K562 (cell line): ENCODE data around the gene OMP. TPM values are rescaled to one million over a fixed set of nuclear protein-coding genes. Genes with fewer than 3 reads are reported as not detected.
A peak's percentile ranks its signal among the peaks of the same experiment; 100 is the strongest.

Experiments
- ATAC-seq: fragments of 200-7000 bp; cut with Tn5 transposase; 3 replicates; pipeline ENCODE4 v1.9.1; 2020; ENCODE audit warnings: moderate library complexity
- BruUV-seq: library from RNA; stranded (reverse); fragments of 400-500 nt; replicated peaks from 2 replicates; lab custom pipeline; 2021; lab: Mats Ljungman, UMichigan
- CTCF ChIA-PET: fragments of 300-600 bp; formaldehyde crosslinking; extraction: SDS; loops from one replicate; lab custom pipeline; 2021; ENCODE audit warnings: low intra/inter-chr PET ratio; lab: Yijun Ruan, JAX
- POLR2A ChIA-PET: fragments of 300-600, 350-650 bp; sonication (Branson Sonifier 250); formaldehyde crosslinking; extraction: SDS; loops from one replicate; lab custom pipeline; 2021; ENCODE audit warnings: antibody characterized with exemption, inconsistent platforms; lab: Yijun Ruan, JAX
- DNase-seq, 4 experiments: peaks; one replicate each; pipeline versions ENCODE4 v3.0.0 to v3.0.0-alpha.2; 2011 to 2018; ENCODE audit warnings: low spot score in 3 of 4, mixed read lengths in 3 of 4; ENCODE audit errors: extremely low read depth in 1 of 4
- FAIRE-seq: peaks from 2 replicates; lab custom pipeline; 2011; peaks lifted over from hg19 to GRCh38; lab: Jason Lieb, UNC
- H2AFZ ChIP-seq: 2 replicates; pipeline ENCODE4 v1.6.0; 2011; ENCODE audit warnings: low read depth, low read length, control low read depth, inconsistent platforms
- H3K27ac ChIP-seq: fragments of 200-600 bp; 3 replicates; pipeline ENCODE4 v1.8.0; 2011; ENCODE audit warnings: low read depth, mild to moderate bottlenecking, control low read depth, inconsistent platforms, low read length, moderate library complexity, mixed read lengths; ENCODE audit errors: extremely low read depth
- H3K27me3 ChIP-seq, 2 experiments: fragments of 300-600 bp in 1 of 2; 2 replicates in 1 of 2; 3 replicates in 1 of 2; pipeline versions ENCODE4 v1.6.0 to v1.8.0; 2011; ENCODE audit warnings: inconsistent platforms in 2 of 2, low read length in 2 of 2, mild to moderate bottlenecking in 1 of 2, mixed read lengths in 1 of 2, moderate library complexity in 1 of 2; ENCODE audit not compliant: control insufficient read depth in 2 of 2, insufficient read depth in 2 of 2
- H3K36me3 ChIP-seq: fragments of 300-600 bp; 3 replicates; pipeline ENCODE4 v1.8.0; 2011; ENCODE audit warnings: mild to moderate bottlenecking, low read length, inconsistent platforms; ENCODE audit not compliant: control insufficient read depth, insufficient read depth
- H3K4me1 ChIP-seq, 2 experiments: fragments of 200-600 bp in 1 of 2; replicated peaks in 1 of 2; 2 replicates in 1 of 2; 3 replicates in 1 of 2; pipeline versions ENCODE4 v1.5.1 to v1.8.0; 2011; ENCODE audit warnings: inconsistent platforms in 2 of 2, low read length in 2 of 2, mild to moderate bottlenecking in 1 of 2, mixed read lengths in 1 of 2, moderate library complexity in 1 of 2; ENCODE audit not compliant: control insufficient read depth in 2 of 2, insufficient read depth in 2 of 2
- H3K4me2 ChIP-seq: 2 replicates; pipeline ENCODE4 v1.6.1; 2011; ENCODE audit warnings: low read length, control low read depth, inconsistent platforms, mixed read lengths; ENCODE audit not compliant: insufficient read depth
- H3K4me3 ChIP-seq: fragments of 200-600 bp; sonication (generic), shearing (Covaris generic); 2 replicates; pipeline ENCODE4 v1.5.1; 2016; ENCODE audit warnings: control low read depth, inconsistent platforms
- H3K79me2 ChIP-seq: fragments of 200-600 bp; 3 replicates; pipeline ENCODE4 v1.8.0; 2011; ENCODE audit warnings: low read length, inconsistent platforms; ENCODE audit not compliant: control insufficient read depth, insufficient read depth
- H3K9ac ChIP-seq, 2 experiments: 2 replicates each; pipeline versions ENCODE4 v1.6.0 to v1.6.1; 2011; ENCODE audit warnings: low read depth in 2 of 2, low read length in 2 of 2, control low read depth in 1 of 2, inconsistent platforms in 1 of 2, mild to moderate bottlenecking in 1 of 2, mixed read lengths in 1 of 2; ENCODE audit not compliant: insufficient read depth in 1 of 2
- H3K9me1 ChIP-seq: one replicate; pipeline ENCODE4 v1.6.0; 2011; ENCODE audit warnings: inconsistent platforms, mild to moderate bottlenecking, low read length, moderate library complexity; ENCODE audit not compliant: control insufficient read depth, insufficient read depth
- H3K9me3 ChIP-seq: replicated peaks from 2 replicates; pipeline ENCODE4 v1.5.1; 2011; ENCODE audit warnings: low read depth, low read length, inconsistent platforms; ENCODE audit not compliant: control insufficient read depth, insufficient read depth
- H4K20me1 ChIP-seq: replicated peaks from 2 replicates; pipeline ENCODE4 v1.6.1; 2011; ENCODE audit warnings: low read length, inconsistent platforms, mixed read lengths; ENCODE audit not compliant: control insufficient read depth, insufficient read depth
- NFIC ChIP-seq: fragments of 450-650 bp; IDR thresholded peaks from 2 replicates; pipeline ENCODE4 v1.6.1; 2017; ENCODE audit warnings: mild to moderate bottlenecking, inconsistent platforms
- ZNF253 ChIP-seq: fragments of 250-450 bp; sonication (Bioruptor Pico); conservative IDR thresholded peaks from 2 replicates; pipeline ENCODE4 v1.6.1; 2021; ENCODE audit warnings: mild to moderate bottlenecking
- WGBS: fragments of 100-300 bp; shearing (Covaris generic); methylation state at CpG from one replicate; pipeline ENCODE4 v1.1.6; 2016; ENCODE audit warnings: low coverage, mixed read lengths; ENCODE audit not compliant: insufficient coverage; ENCODE audit errors: missing lambda C conversion rate; 5-methylcytosine and 5-hydroxymethylcytosine counted together
- in situ Hi-C: fragments of 300-500 bp; cut with MboI; formaldehyde crosslinking; loops from 4 replicates; pipeline ENCODE4 v1.15.0; 2018; ENCODE audit warnings: inconsistent platforms, mixed read lengths
- intact Hi-C: fragments of 100-400 bp; cut with micrococcal nuclease; formaldehyde crosslinking; loops from 2 replicates; pipeline ENCODE4 v1.14.2; 2022
- polyA plus RNA-seq, 8 experiments: library from polyadenylated mRNA; depleted of rRNA in 4 of 8; stranded (reverse) in 5 of 8; unstranded in 3 of 8; fragments of >200 nt; fragmentation: Nextera tagmentation in 2 of 8; fragmentation: Illumina TruSeq in 1 of 8; extraction: Ambion mirVana in 2 of 8; extraction: Trizol in 1 of 8; gene quantifications; 2 replicates each; pipeline versions ENCODE4 v1.2.1 to v1.2.3, GENCODE V29; 2011 to 2014; ENCODE audit warnings: inconsistent platforms in 1 of 8, missing spikeins in 1 of 8
- total RNA-seq, 7 experiments: library from RNA; depleted of rRNA in 6 of 7; stranded (reverse); fragments of >200 nt in 6 of 7; fragmentation: Illumina TruSeq in 2 of 7; extraction: Trizol in 2 of 7; gene quantifications; 2 replicates each; pipeline versions ENCODE4 v1.2.1 to v1.2.3, GENCODE V29; 2011 to 2021; ENCODE audit warnings: low replicate concordance in 1 of 7
- TF ChIP-seq, protein P1 (sequence below): sonication (generic); formaldehyde crosslinking; IDR thresholded peaks from 2 replicates; pipeline ENCODE4 v1.8.1; 2023; ENCODE audit warnings: mild to moderate bottlenecking, missing genetic modification reagents
- TF ChIP-seq, protein P2 (sequence below): fragments of 450-650 bp; IDR thresholded peaks from 2 replicates; pipeline ENCODE4 v1.6.1; 2018; ENCODE audit warnings: mild to moderate bottlenecking, low read depth; ENCODE audit not compliant: partially characterized antibody

The OMP gene
- total and polyA plus RNA-seq, 9 of the 15 experiments (the other 6 are each of a cell fraction or from before 2014, with no cell fraction given), result not detected

DNA sequence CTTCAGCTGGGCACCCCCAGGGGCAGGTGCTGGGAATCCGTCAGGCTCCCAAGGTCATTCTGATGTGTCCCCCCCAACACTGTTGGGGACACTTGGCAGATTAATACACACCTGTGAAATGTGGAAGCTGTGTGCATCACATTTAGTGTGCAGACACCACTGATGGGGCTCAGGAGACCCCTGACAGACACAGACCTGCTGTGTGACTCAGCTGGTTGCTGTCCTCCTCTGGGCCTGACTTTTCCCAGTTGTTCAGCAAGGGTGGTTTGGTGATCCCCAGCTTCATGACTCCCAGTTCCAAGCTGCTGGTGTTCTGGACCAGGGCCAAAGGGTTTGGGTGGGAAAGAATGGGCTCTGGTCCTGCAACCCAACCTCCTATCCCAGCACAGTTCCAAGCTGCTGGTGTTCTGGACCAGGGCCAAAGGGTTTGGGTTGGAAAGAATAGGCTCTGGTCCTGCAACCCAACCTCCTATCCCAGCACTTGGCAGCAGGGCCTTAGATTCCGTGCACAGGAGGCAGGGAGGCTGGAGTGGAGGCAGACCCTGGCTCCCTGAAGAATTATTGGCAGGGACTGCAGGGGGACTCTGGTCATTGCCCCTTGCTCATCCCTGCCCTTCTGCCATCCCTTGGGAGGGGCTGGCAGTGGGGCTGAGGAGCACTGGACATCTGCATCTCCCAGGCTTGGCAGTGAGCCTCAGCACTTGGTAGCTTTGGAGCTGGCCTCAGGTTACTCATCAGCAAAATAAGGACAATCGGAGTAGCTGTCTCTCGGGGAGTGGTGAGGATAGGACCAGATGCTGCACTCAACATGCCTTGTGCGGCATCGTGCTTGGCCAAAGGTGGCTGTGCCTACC lies 8.4 kb upstream of the OMP start:
- no TSS peak for BruUV-seq
- Histone ChIP-seq H3K4me3 (no peak overlapping the region), H3K9me1 (no peaks in the 10 kb centered on the region)
- TF ChIP-seq ZNF253 (CRISPR knock-in tag), result no peak
- TF ChIP-seq, protein P1, sequence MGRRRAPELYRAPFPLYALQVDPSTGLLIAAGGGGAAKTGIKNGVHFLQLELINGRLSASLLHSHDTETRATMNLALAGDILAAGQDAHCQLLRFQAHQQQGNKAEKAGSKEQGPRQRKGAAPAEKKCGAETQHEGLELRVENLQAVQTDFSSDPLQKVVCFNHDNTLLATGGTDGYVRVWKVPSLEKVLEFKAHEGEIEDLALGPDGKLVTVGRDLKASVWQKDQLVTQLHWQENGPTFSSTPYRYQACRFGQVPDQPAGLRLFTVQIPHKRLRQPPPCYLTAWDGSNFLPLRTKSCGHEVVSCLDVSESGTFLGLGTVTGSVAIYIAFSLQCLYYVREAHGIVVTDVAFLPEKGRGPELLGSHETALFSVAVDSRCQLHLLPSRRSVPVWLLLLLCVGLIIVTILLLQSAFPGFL, result no peak
- TF ChIP-seq, protein P2, sequence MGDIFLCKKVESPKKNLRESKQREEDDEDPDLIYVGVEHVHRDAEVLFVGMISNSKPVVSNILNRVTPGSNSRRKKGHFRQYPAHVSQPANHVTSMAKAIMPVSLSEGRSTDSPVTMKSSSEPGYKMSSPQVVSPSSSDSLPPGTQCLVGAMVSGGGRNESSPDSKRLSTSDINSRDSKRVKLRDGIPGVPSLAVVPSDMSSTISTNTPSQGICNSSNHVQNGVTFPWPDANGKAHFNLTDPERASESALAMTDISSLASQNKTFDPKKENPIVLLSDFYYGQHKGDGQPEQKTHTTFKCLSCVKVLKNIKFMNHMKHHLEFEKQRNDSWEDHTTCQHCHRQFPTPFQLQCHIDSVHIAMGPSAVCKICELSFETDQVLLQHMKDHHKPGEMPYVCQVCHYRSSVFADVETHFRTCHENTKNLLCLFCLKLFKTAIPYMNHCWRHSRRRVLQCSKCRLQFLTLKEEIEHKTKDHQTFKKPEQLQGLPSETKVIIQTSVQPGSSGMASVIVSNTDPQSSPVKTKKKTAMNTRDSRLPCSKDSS, result no peak
- TF ChIP-seq NFIC, result peak; percentile 54
- TF ChIP-seq, all 486 proteins: peak for 1
- POLR2A ChIA-PET, result interaction anchor here (0.6 kb wide), 1 partner anchor 114 kb away, joined by 3 read pairs; no protein-coding TSS in a partner anchor
- Histone ChIP-seq H3K79me2 (no peaks in the 10 kb centered on the region), H3K27ac (no peak overlapping the region), H2AFZ (no peak overlapping the region), H3K9me3 (no peaks in the 10 kb centered on the region), H4K20me1 (peaks cover 7% of the 10 kb centered on the region; the same call in 1 of the 2 replicates), H3K27me3 (peaks cover 0 to 26% of the 10 kb centered on the region in 2 experiments; a peak in 3 of 5 replicates), H3K4me2 (no peak overlapping the region), H3K4me1 (peaks cover 0 to 13% of the 10 kb centered on the region in 2 experiments; a peak in 2 of 5 replicates), H3K9ac (no peak overlapping the region; a peak in 1 of 4 replicates), H3K36me3 (no peaks in the 10 kb centered on the region)
- DNase-seq, result no peak
- ATAC-seq, result no peak
- 5% methylated on average over 6 of the region's 6 CpGs for WGBS
- intact Hi-C loops (loop anchor here (5.0 kb wide), 1 partner anchor 362 kb away; no protein-coding TSS in a partner anchor), in situ Hi-C loops (loop anchor here (5.0 kb wide), 1 partner anchor 47 kb away; no protein-coding TSS in a partner anchor)
- FAIRE-seq, result no peak
- CTCF ChIA-PET, result interaction anchor here (0.6 kb wide), 1 partner anchor 15 kb away, joined by 3 read pairs; no protein-coding TSS in a partner anchor
